ENCODE measurements around the gene SGO1. TPM values are rescaled to one million over a fixed set of nuclear protein-coding genes. Genes with fewer than 3 reads are reported as not detected.
"Not testable (repeated sequence)": the region's sequence is repeated elsewhere in the genome, so short reads cannot be mapped to it uniquely, and the experiment has no call there.

Gene SGO1
- total RNA-seq: 0.38 TPM
- long read RNA-seq, partial matches to known transcripts: 0 of 1 reads
- long read RNA-seq, other reads (novel, unspliced or antisense): 0 of 1 reads

GRCh38 chr3:20185679-20186599, at the start of gene SGO1:
Gene SGO1, minus strand, starts transcription at chr3:20186206. Its CDS starts 2,179 bp downstream, at chr3:20184027.
- peak; percentile 99 for DNase-seq (ENCODE audit: low spot score)
- intact Hi-C loops (cut with DNase I): loop anchor here (1.0 to 2.0 kb wide), 2 partner anchors 145 to 239 kb away; partner anchors contain the start of genes KAT2B and RAB5A

- intact Hi-C loops (cut with DNase I): no loop called here
- no peak for DNase-seq (ENCODE audit: low spot score)
Measured at GRCh38 chr3:20235796-20236195, 49.8 kb upstream of the SGO1 start.

DNA sequence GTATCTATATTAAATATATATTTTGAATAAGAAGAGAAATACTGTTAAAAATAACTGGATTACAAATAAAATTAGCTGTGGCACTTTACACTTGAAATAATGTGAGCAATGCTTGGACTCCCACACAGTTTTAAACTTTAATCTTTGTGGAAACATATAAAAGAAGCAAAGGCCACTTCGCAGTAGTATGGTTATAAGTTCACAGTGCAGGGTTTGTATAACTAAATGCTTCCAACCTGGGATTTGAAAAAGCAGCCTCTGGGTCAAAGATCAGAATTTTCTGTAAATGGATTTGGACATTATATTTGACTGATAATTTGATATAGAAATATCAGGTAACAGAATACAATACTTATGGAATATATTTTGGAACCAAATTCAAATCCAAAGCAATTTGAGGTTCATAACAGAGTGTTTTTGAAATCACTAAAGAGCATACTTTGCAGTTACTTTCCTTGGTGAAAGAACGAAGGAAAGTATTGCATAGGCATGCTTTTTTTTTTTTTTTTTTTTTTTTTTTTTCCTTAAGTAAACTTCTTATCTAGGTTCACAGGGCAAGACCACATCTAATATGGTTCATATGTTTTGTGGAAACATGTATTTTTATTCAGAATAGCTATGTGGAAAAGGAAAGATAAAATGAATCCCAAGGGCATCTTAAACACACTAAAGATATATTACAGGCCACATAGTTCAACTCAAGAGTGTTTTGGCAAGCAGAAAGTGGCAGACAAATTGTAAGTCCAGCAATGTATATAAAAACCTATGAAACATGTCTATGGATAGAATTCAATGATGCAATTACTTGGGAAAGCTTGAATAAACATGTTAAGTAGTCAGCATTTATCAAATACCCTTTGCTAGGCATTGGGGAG, 47.1 kb upstream of the SGO1 start:
- no peak for DNase-seq (ENCODE audit: low spot score)
- intact Hi-C loops (cut with DNase I): no loop called here

DNA sequence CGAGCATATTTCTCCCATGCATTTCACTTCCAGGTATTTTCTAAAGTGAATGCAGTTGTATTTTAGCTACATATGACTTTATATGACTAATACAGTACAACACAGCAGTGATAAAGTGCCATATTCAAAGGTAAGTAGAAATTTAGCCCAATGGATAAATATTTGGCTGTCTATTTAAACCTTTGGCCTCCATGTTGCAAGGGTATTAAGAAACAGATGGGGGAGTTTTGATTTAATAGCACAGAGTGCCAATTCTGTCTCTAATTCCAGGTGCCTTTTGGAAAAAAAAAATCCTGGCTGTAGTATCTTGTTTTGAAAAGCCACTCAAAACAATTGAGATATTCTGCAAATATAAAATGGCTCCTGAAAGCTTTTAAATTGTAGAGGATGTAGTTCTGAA, 44.9 kb upstream of the SGO1 start:
- intact Hi-C loops (cut with DNase I): no loop called here
- no peak for DNase-seq (ENCODE audit: low spot score)

DNA sequence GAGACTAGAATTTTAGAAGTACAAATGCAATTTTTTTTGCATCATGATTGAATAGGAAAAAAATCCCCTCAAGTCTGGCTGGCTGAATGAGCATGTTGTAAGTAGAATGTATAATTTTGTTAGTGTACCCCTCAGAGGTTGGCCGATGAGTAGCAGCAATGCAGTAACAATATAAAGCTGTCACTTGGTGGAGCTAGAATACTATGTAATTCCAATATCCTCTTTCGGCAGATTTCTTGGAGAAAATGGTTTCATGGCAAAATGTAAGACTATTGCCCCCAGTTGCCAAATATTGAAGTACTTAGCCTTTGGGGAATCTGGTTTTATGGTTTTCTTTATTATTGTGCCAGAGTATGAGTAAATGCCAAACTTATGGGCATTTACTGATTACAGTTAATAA, 39.8 kb upstream of the SGO1 start:
- intact Hi-C loops (cut with DNase I): no loop called here
- DNase-seq (ENCODE audit: low spot score): no peak

- intact Hi-C loops (cut with DNase I): no loop called here
- no peak for DNase-seq (ENCODE audit: low spot score)
Measured at GRCh38 chr3:20222274-20222673, 36.3 kb upstream of the SGO1 start.

- intact Hi-C loops (cut with DNase I): no loop called here
- no peak for DNase-seq (ENCODE audit: low spot score)
Measured at GRCh38 chr3:20218215-20218614, 32.2 kb upstream of the SGO1 start.

GRCh38 chr3:20215636-20216035, 29.6 kb upstream of the SGO1 start:
- intact Hi-C loops (cut with DNase I): no loop called here

DNA sequence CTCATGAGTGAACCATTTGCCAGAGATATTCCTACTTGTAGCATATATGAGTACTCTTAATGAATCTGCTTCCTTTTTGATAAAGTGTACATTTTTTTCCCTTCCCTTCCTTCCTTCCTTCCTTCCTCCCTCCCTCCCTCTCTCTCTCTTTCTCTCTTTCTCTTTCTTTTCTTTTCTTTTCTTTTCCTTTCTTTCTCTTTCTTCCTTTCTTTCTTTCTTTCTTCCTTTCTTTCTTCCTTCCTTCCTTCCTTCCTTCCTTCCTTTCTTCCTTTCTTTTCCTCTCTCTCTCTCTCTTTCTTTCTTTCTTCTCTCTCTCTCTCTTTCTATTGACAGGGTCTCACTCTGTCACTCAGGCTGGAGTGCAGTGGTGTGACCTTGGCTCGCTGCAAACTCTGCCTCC, 27.5 kb upstream of the SGO1 start:
- intact Hi-C loops (cut with DNase I); DNase-seq (ENCODE audit: low spot score): not testable (repeated sequence)

More at GRCh38 chr3:20215636-20216035, 29.6 kb upstream of the SGO1 start:
- DNase-seq (ENCODE audit: low spot score): no peak

DNA sequence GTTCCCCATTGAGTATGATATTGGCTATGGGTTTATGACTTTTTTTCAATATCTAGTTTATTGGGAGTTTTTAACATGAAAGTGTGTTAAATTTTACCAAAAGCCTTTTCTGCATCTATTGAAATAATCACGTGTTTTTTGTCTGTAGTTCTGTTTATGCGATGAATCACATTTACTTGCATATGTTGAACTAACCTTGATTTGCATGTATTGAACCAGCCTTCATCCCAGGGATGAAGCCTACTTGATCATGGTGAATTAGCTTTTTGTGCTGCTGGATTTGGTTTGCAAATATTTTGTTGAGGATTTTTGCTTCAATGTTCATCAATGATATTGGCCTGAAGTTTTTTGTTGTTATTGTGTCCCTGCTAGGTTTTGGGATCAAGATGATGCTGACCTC, 21.9 kb upstream of the SGO1 start:
- intact Hi-C loops (cut with DNase I); DNase-seq (ENCODE audit: low spot score): not testable (repeated sequence)

- intact Hi-C loops (cut with DNase I): not testable (repeated sequence)
Measured at GRCh38 chr3:20205898-20206297, 19.9 kb upstream of the SGO1 start.

DNA sequence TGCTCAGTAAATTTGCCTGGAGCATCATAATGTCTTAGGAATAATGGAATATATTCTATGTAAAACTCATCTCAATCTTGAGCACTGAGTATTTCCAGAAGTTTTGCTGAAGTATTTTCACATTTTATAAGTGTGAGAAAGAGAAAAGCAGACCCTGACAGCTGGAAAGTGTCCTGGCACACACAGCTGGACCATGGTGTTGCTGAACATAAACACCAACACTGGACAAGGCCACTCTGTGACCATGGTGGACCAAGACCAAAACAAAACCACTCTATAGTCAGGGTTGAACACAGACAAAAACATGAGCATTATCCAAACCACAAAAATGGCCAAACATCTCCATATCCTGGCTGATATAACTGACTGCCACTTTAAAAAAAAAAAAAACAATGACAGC, 15.1 kb upstream of the SGO1 start:
- DNase-seq (ENCODE audit: low spot score): no peak
- intact Hi-C loops (cut with DNase I): no loop called here

More at GRCh38 chr3:20205898-20206297, 19.9 kb upstream of the SGO1 start:
- DNase-seq (ENCODE audit: low spot score): not testable (repeated sequence)

DNA sequence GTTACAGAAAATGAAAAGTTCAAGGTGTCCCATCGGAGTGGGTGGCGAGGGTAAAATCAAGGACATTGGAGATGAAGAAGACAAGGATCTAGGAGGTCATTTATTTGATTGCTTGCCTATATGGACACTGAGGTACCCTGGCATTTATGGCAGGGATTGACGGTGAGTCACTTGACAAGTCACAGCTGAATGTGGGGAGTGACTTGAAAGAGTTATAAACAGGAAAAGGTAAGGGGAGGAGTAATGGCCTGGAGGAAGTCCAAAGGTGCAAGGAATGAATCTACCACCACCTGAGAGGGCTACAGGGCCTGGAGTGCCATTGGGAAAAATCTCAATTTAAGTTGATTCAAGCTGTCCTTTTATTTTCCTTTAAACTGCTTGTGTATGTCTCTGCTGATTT, 11.8 kb upstream of the SGO1 start:
- DNase-seq (ENCODE audit: low spot score): no peak
- intact Hi-C loops (cut with DNase I): no loop called here

GRCh38 chr3:20194793-20195460, 8.9 kb upstream of the SGO1 start:
- intact Hi-C loops (cut with DNase I): no loop called here

GRCh38 chr3:20190991-20191390, 5.0 kb upstream of the SGO1 start:
- DNase-seq (ENCODE audit: low spot score): no peak
- intact Hi-C loops (cut with DNase I): no loop called here

More at GRCh38 chr3:20194793-20195460, 8.9 kb upstream of the SGO1 start:
- no peak for DNase-seq (ENCODE audit: low spot score)

DNA sequence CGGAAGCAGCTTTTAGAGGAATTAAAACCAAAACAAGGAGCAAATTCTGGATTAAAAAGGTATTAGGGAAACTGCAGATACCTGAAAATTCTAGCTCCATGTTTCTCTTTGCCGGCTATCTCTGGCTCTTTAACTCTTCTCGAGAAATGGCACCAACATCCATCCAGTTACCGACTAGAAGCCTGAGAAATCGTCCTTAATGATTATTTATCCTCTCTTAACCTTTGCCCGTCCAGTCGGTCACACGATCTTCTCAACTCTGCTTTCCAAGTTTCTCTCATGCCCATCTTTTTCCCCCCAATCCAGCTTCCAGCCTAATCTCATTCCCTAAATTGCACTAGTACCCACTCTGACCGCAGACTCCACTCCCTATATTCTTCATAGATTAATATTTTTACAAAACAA, 596 bp upstream of the SGO1 start:
- intact Hi-C loops (cut with DNase I): loop anchor here (1.0 to 2.0 kb wide), 2 partner anchors 146 to 239 kb away; partner anchors contain the start of genes KAT2B and RAB5A
- no peak for DNase-seq (ENCODE audit: low spot score)

GRCh38 chr3:20185331-20185678, 701 bp downstream of the SGO1 start:
- DNase-seq (ENCODE audit: low spot score): no peak
- intact Hi-C loops (cut with DNase I): no loop called here

DNA sequence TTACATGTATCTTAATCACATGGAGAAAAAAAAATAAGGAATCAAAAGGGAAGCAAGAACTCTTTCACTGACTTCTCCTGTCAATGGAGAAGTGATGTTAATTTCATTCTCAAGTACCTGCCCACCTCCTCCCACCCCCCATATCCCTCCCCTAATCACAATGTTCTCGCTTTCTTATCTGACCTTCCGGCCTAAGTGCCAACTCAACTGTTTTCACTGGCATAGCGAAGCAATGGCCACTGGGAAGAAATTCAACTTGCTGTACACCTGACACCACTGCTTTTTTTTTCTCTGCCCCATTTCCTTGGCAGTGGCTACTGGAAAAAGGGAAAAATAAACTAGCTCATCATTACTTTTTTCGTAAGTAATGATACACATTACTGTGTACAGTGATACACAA, 3.8 kb downstream of the SGO1 start:
- no peak for DNase-seq (ENCODE audit: low spot score)
- intact Hi-C loops (cut with DNase I): loop anchor here (5.0 kb wide), 1 partner anchor 40 kb away; no protein-coding TSS in a partner anchor

DNA sequence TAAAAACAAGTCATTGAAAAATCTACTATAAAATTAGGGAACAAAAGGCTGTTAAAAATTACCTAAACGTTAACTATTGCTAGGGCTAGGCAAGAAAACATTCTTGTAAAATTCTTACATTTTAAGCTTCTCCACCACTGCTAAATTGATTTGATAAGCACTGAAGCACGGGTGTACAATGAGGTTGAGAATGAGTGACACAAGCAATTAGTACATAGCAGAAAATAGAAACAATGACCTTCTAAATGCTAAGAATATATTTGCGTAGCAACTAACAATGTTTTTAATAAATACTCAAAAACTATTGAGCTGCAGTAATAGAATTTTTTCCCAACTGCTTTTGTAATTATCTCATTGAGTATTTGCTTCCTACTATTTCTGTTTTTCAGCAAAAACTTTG, 4.7 kb downstream of the SGO1 start:
- intact Hi-C loops (cut with DNase I): loop anchor here (5.0 kb wide), 1 partner anchor 39 kb away; no protein-coding TSS in a partner anchor
- no peak for DNase-seq (ENCODE audit: low spot score)
